Large intestine (tissue), 12 donors: ENCODE results near the gene ADCY4. TPM values are rescaled to one million over a fixed set of nuclear protein-coding genes. Genes with fewer than 3 reads are reported as not detected.

ENCODE experiments used
- DNase-seq, 2 donors: peaks; one replicate each; pipeline versions ENCODE4 v3.0.0 to v3.0.0-alpha.2; 2013
- H3K27ac ChIP-seq: one replicate; pipeline ENCODE4 v1.5.1; 2013; ENCODE audit warnings: low read length
- H3K27me3 ChIP-seq: 2 replicates; pipeline ENCODE4 v1.6.1; 2013; ENCODE audit warnings: low read length; ENCODE audit not compliant: control insufficient read depth, insufficient read depth
- H3K36me3 ChIP-seq: 2 replicates; pipeline ENCODE4 v1.6.1; 2013; ENCODE audit warnings: low read length; ENCODE audit not compliant: control insufficient read depth, insufficient read depth
- H3K4me1 ChIP-seq: one replicate; pipeline ENCODE4 v1.6.1; 2013; ENCODE audit warnings: low read length; ENCODE audit not compliant: control insufficient read depth, insufficient read depth
- H3K4me3 ChIP-seq: one replicate; pipeline ENCODE4 v1.5.1; 2013; ENCODE audit warnings: low read length
- H3K9me3 ChIP-seq: one replicate; pipeline ENCODE4 v1.6.1; 2013; ENCODE audit warnings: mild to moderate bottlenecking, low read depth, low read length, moderate library complexity; ENCODE audit not compliant: control insufficient read depth
- WGBS: methylation state at CpG from one replicate; pipeline ENCODE4 v1.1.5; 2013; ENCODE audit warnings: low lambda C conversion rate; ENCODE audit not compliant: insufficient coverage; 5-methylcytosine and 5-hydroxymethylcytosine counted together
- long read RNA-seq, 11 donors: transcript quantifications; one replicate each; lab custom pipeline, GENCODE V29; 2026
- polyA plus RNA-seq: library from polyadenylated mRNA; unstranded; fragments of 120-200 nt; gene quantifications from one replicate; pipeline ENCODE4 v1.2.1, GENCODE V29; 2013

ADCY4 gene
- 10.5 TPM for polyA plus RNA-seq
- long read RNA-seq, donor 1, partial matches to known transcripts: 0 of 1 reads
- long read RNA-seq, donor 1, other reads (novel, unspliced or antisense): 0 of 1 reads
- long read RNA-seq, donor 2, partial matches to known transcripts: 0 of 1 reads
- long read RNA-seq, donor 2, other reads (novel, unspliced or antisense): 0 of 1 reads
- long read RNA-seq, donor 3: 0 reads
- long read RNA-seq, donor 4: 0 reads
- long read RNA-seq, donor 5, partial matches to known transcripts: 0 of 1 reads
- long read RNA-seq, donor 5, other reads (novel, unspliced or antisense): 0 of 1 reads
- long read RNA-seq, donor 6, partial matches to known transcripts: 0 of 1 reads
- long read RNA-seq, donor 6, other reads (novel, unspliced or antisense): 0 of 1 reads
- long read RNA-seq, donor 7, partial matches to known transcripts: 0 of 1 reads
- long read RNA-seq, donor 7, other reads (novel, unspliced or antisense): 0 of 1 reads
- long read RNA-seq, donor 8: 0 reads
- long read RNA-seq, donor 9, partial matches to known transcripts: 0 of 2 reads
- long read RNA-seq, donor 9, other reads (novel, unspliced or antisense): 0 of 2 reads
- long read RNA-seq, donor 10: 0 reads
- long read RNA-seq, donor 11: 0 reads

DNA sequence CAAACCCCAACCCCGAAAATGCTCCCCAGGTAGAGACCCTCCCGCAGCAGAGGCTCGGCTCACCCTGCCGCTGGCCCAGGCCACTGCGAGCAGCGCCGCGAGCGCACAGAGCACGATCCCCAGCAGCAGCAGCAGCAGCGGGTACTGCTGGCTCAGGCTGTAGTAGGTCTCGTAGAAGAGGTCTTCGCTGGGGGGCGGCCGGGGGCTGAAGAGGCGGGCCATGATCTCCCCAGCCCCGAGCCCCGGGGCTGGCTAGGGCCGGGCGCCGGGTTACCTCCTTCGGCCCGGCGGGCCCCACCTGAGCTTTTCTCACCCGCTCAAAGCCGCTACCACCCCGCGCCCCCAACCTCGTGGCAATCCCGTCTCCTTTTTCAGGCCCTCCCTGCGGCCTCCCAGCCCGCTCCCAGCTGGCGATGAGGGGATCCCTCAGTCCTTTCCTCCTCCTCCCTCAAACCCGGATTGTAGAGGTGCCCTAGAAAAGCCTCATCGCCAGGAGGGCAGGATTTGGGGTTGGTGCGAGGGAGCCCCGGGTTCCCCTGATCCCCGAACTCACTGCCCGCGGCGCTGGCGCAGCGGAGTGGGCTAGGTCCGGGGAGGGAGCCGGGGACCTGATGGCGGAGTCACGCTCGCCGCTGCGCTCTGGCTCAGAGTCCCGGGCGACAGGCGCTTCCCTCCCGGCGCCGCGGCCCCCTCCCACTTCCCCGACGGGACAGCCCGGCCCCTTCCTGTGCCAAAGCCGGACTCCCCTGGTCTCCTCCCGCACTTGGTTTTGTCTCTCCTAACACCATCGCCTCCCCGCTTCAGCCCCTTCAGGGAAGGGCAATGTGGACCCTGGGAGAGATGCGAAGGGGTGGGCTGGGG, at the start of gene ADCY4:
Gene ADCY4 (minus strand): TSS at position 641 of the 861 bp plus-strand sequence. CDS start 419 bp downstream, at position 222.
- Histone ChIP-seq H3K9me3 (peaks cover 16% of the 10 kb centered on the region), H3K4me1 (peaks cover 34% of the 10 kb centered on the region), H3K4me3 (peak within 1 kb of the TSS; percentile 20), H3K27ac (no peak within 1 kb of the TSS), H3K27me3 (peaks cover 43% of the 10 kb centered on the region), H3K36me3 (peaks cover 6% of the 10 kb centered on the region)
- WGBS: no CpG with 5 or more reads among the region's 65 CpGs
- peak in 1 of 2 donors; percentile 39 for DNase-seq

DNA sequence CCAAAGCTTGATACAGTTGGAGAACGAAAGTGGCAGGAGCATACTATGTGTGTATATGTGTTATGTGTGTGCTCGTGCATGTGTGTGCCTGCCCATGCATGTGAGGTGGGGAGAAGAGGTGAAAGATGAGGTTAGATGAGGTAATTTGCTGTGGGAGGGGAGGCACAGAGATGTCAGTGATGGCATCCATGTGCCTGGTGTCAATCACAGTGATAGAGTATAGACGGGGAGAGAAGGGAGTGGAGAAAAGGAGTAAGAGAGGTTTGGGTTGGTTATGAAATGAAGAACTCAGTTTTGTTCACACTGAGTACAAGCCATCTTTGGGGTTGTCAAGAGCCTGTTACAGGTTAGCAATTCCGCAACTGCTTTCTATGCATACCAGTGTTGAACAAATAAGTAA, 49.3 kb upstream of the ADCY4 start:
- Histone ChIP-seq H3K27ac (no peak overlapping the region), H3K27me3 (no peaks in the 10 kb centered on the region), H3K36me3 (no peaks in the 10 kb centered on the region), H3K4me1 (peaks cover 29% of the 10 kb centered on the region), H3K9me3 (no peaks in the 10 kb centered on the region), H3K4me3 (no peak overlapping the region)
- DNase-seq: no peak
- WGBS: 80% methylated on average over 1 of the region's 4 CpGs

DNA sequence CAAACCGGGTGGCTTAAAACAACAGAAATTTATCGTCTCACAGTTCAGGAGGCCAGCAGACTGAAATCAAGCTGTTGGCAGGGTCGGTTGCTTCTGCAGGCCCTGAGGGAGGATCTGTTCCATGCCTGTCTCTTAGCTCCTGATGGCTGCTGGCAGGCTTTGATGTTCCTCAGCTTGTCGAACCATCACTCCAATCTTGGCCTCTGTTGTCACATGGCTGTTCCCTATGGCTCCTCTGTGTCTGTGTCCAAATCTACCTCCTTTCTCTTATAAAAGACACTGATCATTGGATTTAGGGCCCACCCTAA, 47.1 kb upstream of the ADCY4 start:
- Histone ChIP-seq H3K9me3 (no peaks in the 10 kb centered on the region), H3K27ac (no peak overlapping the region), H3K36me3 (no peaks in the 10 kb centered on the region), H3K27me3 (no peaks in the 10 kb centered on the region), H3K4me1 (peaks cover 34% of the 10 kb centered on the region), H3K4me3 (no peak overlapping the region)
- no peak for DNase-seq
- WGBS: no CpG with 5 or more reads among the region's 4 CpGs

DNA sequence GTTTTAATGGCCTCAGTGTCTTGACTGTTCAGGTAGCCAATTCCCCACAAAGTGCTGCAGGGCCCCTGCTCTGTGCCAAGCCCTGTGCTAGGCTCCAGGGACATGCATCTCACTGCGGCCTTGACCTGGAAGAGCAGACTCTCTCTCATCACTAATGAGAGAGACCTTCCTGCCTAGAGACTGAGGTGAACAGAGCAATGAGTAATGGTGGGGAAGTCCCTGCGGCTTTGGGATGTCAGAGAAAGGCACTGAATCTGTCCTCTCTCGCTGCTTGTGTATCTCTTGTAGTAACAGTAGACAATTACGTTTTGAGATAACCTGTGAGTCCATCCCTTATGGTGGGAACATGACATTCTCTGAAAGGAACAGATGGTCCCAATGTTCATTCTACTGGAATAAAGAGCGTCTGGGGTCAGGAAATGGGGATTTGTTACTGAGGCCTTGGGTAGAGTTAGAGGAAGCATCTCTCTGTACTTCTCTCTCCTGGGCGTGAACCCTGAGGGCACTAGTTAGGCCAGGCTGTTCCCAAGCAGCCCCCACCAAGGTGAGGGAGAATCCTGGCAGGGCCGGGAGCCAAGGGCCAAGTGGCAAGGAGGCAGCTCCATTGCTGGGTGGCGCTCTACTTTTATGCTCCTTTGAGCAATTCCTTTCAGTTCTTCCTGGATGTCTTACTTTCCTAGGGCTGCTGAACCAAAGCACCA, 46.6 kb upstream of the ADCY4 start:
- no CpG with 5 or more reads among the region's 8 CpGs for WGBS
- H3K9me3 ChIP-seq: no peaks in the 10 kb centered on the region
- peaks cover 34% of the 10 kb centered on the region for H3K4me1 ChIP-seq
- no peak for DNase-seq
- H3K4me3 ChIP-seq: no peak overlapping the region
- H3K27ac ChIP-seq: no peak overlapping the region
- H3K27me3 ChIP-seq: no peaks in the 10 kb centered on the region
- no peaks in the 10 kb centered on the region for H3K36me3 ChIP-seq

DNA sequence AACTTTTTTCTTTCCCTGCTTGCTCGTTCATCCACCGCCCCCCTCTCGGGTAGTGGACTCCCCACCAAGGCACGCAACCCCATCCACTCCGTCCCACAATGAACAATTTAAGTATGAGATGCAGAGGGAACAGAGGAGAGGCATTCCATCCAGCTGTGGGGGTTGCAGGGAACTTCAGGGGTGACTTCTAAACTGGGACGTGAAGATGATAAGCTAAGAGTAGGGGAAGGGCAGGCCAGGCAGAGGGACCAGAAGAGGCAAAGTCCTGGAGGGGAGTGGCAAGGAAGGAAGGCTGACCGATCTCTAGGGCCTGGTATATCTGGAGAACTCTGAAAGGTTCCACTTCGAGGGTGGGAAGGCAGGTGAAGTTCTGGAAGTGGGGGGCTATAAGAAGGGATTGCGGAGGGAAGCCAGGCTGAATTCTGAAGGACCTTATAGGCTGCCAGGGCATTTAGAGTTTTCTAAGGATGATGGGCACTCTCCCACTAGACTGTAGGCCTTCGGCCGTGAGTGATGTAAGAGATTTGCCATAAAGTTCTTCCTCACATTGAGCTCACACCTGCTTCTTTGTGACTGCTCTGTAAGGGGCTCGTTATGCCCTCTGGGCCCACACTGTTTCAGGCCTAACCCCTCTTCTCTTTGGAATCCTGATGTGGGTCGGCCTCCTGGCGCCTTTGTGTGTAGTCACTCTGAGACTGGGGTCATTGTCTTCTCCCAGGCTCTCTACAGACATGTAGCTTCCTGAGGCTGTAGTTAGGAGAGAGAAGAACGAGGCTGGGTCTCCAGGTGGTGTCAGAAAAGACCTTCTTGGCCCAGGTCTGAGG, 45.2 kb upstream of the ADCY4 start:
- H3K4me3 ChIP-seq: no peak overlapping the region
- no peaks in the 10 kb centered on the region for H3K27me3 ChIP-seq
- H3K27ac ChIP-seq: no peak overlapping the region
- H3K4me1 ChIP-seq: peaks cover 41% of the 10 kb centered on the region
- H3K36me3 ChIP-seq: no peaks in the 10 kb centered on the region
- peak in 1 of 2 donors; percentile 58 for DNase-seq
- WGBS: 20% methylated on average over 1 of the region's 15 CpGs
- H3K9me3 ChIP-seq: no peaks in the 10 kb centered on the region

DNA sequence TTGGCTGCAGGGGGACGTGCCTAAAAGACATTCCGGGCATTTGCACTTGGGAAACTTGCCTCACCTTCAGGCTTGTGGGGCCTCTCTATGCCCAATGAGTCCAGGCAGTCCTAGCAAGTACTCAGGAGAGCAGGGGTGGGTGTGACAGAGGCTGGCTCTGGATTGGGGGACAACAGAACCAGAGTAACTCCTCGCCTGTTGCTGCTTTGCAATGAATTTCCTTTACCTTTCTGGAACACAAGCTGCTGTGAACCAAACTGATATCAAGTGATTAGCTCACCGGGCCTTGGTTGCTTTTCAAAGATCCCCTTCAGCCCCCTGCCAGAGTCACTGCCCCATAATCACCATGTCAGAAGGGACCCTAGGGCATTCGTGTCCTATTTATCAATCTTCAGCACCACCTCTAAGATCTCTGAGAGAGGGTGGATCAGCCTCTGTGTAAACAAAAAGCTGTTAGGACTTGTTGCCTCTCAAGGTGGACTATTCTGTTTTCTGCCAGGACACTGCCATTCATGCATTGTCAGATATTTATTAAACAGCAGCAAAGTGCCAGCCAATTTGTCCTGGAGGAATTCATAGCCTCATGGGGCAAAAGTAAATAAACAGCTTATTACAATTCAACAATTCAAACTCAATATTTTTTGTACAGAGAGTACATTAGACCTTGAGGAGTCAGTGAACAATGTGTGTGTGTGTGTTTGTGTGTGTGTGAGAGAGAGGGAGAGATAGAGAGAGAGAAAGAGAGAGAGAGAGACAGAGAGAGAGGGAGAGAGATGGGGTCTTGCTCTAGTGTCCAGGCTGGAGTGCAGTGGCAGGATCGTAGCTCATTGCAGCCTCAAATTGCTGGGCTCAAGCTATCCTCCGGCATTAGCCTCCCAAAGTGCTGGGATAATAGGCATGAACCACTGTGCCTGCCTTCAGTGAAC, 44.4 kb upstream of the ADCY4 start:
- Histone ChIP-seq H3K4me1 (peaks cover 41% of the 10 kb centered on the region), H3K4me3 (no peak overlapping the region), H3K36me3 (no peaks in the 10 kb centered on the region), H3K27me3 (no peaks in the 10 kb centered on the region), H3K27ac (peak overlapping the region; percentile 31), H3K9me3 (no peaks in the 10 kb centered on the region)
- DNase-seq: no peak
- 100% methylated on average over 1 of the region's 7 CpGs for WGBS

DNA sequence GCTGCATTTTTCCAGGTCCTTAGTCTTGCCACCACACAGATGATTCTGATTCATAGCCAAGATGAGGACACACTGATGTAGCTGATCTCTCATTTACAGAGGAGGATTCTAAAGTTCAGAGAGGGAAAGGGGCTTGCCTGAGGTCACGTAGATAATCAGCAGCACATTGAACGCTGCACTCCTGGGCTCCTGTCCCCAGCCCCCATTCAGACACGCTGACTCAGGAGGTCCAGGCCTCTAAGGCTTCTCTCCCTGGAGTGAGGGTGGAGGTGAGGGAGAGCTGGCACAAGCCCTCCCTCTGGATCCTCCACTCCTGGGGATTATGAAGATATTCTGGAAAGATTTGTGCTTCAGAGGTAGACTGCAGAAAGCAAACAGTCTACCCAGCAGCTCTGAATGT, 43.5 kb upstream of the ADCY4 start:
- peak overlapping the region; percentile 61 for H3K27ac ChIP-seq

DNA sequence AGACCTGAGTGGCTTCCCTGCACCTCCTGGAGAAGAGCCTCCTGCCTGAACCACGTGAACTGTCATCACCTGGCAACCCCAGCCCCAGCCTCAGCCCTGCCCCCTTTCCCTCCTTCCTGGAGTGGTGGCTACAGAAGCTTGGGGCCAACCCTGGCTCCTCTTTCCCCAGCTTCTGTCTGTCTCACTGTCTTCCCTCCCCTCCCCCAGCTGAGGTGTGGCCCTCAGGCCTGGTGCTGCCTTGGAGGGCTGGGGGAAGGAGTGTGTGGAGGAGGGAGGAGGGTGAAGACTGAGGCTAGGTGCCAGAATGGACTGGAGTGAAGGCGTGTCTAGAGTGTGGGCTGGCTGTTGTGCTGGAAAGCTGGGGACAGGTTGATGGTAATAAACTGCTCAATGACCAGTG, 42.8 kb upstream of the ADCY4 start:
- Histone ChIP-seq H3K27ac (peak overlapping the region; percentile 61), H3K4me3 (no peak overlapping the region), H3K4me1 (peaks cover 41% of the 10 kb centered on the region), H3K9me3 (no peaks in the 10 kb centered on the region), H3K36me3 (peaks cover 10% of the 10 kb centered on the region), H3K27me3 (no peaks in the 10 kb centered on the region)
- WGBS: no CpG with 5 or more reads among the region's 2 CpGs
- peak in 1 of 2 donors; percentile 78 for DNase-seq

More for the DNA sequence above, 43.5 kb upstream of the ADCY4 start:
- no CpG with 5 or more reads among the region's 3 CpGs for WGBS
- Histone ChIP-seq H3K9me3 (no peaks in the 10 kb centered on the region), H3K4me1 (peaks cover 41% of the 10 kb centered on the region), H3K27me3 (no peaks in the 10 kb centered on the region), H3K36me3 (peaks cover 5% of the 10 kb centered on the region), H3K4me3 (no peak overlapping the region)
- peak in 1 of 2 donors; percentile 63 for DNase-seq

DNA sequence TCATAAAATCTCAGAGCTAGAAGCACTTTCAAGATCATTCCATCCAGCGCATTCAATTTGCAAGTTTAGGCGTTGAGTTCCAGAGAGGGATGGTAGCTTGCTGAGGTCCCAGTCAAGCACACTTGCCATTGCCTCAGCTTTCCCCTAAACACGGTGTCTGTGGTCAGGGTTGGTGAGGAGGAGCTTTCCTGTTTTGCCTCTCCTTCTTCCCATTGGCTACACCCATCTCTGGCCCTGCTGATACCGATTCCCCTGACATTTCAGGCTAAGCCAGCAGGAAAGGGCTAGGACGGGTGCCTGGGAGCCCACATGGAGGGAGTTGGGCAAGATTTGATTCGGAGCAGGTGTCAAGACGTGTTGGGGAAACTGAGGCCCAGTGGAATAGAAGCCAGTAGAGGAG, 42.3 kb upstream of the ADCY4 start:
- H3K36me3 ChIP-seq: peaks cover 14% of the 10 kb centered on the region
- peaks cover 41% of the 10 kb centered on the region for H3K4me1 ChIP-seq
- DNase-seq: no peak
- H3K27ac ChIP-seq: peak overlapping the region; percentile 61
- H3K27me3 ChIP-seq: no peaks in the 10 kb centered on the region
- H3K4me3 ChIP-seq: no peak overlapping the region
- WGBS: no CpG with 5 or more reads among the region's 7 CpGs
- H3K9me3 ChIP-seq: no peaks in the 10 kb centered on the region
